Hepatocyte (in vitro differentiated cells): ENCODE measurements around the gene PCYOX1L.

Experiments
- EZH2 ChIP-seq: fragments of 200-600 bp; sonication (generic); IDR thresholded peaks from 2 replicates; pipeline ENCODE4 v1.6.1; 2016; ENCODE audit warnings: antibody characterized with exemption, mild to moderate bottlenecking, borderline replicate concordance
- EZH2phosphoT487 ChIP-seq: fragments of 200-600 bp; sonication (generic); IDR thresholded peaks from one replicate; pipeline ENCODE4 v1.6.1; 2018; ENCODE audit warnings: antibody characterized with exemption, mild to moderate bottlenecking, low read depth, moderate library complexity; ENCODE audit not compliant: unreplicated experiment, severe bottlenecking
- TF ChIP-seq, protein P1 (sequence below): fragments of 200-600 bp; sonication (generic); IDR thresholded peaks from 2 replicates; pipeline ENCODE4 v1.5.1; 2016; ENCODE audit warnings: antibody characterized with exemption, mild to moderate bottlenecking; ENCODE audit not compliant: poor library complexity

DNA sequence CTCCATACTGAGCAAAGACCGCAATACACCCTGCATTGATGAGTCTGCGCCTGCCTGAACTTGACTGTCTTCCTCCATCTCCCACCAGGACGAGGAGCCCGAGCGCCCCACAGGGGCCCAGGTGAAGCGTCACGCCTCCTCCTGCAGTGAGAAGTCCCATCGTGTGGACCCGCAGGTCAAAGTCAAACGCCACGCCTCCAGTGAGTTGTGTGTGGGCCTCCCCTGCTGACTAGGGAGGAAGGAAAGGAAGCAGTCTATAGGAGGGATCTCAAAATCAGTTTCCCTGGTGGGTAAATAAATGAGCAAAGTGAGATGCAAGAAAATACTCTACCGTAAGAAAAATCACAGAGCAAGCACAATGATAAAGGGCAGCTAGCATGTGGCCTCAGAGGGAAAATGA is 35.3 kb upstream of the PCYOX1L start:
- TF ChIP-seq, protein P1, sequence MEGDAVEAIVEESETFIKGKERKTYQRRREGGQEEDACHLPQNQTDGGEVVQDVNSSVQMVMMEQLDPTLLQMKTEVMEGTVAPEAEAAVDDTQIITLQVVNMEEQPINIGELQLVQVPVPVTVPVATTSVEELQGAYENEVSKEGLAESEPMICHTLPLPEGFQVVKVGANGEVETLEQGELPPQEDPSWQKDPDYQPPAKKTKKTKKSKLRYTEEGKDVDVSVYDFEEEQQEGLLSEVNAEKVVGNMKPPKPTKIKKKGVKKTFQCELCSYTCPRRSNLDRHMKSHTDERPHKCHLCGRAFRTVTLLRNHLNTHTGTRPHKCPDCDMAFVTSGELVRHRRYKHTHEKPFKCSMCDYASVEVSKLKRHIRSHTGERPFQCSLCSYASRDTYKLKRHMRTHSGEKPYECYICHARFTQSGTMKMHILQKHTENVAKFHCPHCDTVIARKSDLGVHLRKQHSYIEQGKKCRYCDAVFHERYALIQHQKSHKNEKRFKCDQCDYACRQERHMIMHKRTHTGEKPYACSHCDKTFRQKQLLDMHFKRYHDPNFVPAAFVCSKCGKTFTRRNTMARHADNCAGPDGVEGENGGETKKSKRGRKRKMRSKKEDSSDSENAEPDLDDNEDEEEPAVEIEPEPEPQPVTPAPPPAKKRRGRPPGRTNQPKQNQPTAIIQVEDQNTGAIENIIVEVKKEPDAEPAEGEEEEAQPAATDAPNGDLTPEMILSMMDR: no peak
- TF ChIP-seq EZH2: no peak
- TF ChIP-seq EZH2phosphoT487: no peak
